Embryonic facial prominence (tissue), 1 donor: ENCODE measurements around the gene TBC1D10A.

Experiments used
- DNase-seq: peaks from one replicate; pipeline ENCODE4 v3.0.0-alpha.2; 2016; ENCODE audit errors: extremely low spot score

TBC1D10A gene

DNA sequence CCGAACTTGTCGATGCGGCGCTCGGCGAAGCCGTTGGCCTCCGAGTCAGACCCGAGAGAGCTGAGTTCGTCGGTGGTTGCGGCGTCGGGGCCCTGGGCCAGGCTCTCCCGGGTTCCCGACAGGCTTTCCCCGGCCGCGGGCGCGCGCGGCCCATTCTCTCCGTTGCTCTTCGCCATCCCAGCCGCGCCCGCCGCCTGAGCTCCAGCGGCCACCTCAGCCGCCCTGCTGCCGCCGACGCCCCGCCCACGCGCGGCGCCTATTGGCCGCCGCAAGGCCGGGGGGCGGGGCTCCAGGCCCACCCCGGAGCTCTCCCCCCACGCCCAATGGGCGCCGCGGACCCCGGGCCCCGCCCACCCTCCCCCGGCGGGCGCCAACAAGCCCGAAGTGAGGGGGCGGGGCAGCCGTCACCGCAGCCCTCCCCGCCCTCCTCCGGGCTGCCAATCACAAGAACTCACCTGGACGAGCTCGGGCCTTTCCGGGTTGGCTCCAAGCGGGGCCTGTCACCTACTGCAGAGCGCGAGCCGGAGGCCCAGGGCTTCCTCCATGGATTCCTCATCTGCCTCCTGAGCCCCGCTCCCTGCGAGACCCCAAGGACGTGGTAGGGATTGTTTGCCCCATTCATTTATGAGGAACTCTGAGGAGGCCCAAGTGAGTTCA, at the start of gene TBC1D10A:
Gene TBC1D10A (minus strand): TSS at position 236 of the 657 bp plus-strand sequence. CDS start 60 bp downstream, at position 176.
- peak; percentile 74 for DNase-seq

GRCh38 chr22:30375312-30375849, 48.6 kb upstream of the TBC1D10A start:
- no peak for DNase-seq

GRCh38 chr22:30373331-30374325, 46.9 kb upstream of the TBC1D10A start:
- no peak for DNase-seq

GRCh38 chr22:30372915-30373314, 46.2 kb upstream of the TBC1D10A start:
- DNase-seq, result no peak

GRCh38 chr22:30371981-30372380, 45.2 kb upstream of the TBC1D10A start:
- no peak for DNase-seq

- no peak for DNase-seq
These were observed 44.6 kb upstream of the TBC1D10A start for GRCh38 chr22:30371321-30371720.

- no peak for DNase-seq
These were observed 44.0 kb upstream of the TBC1D10A start for GRCh38 chr22:30370641-30371230.

DNA sequence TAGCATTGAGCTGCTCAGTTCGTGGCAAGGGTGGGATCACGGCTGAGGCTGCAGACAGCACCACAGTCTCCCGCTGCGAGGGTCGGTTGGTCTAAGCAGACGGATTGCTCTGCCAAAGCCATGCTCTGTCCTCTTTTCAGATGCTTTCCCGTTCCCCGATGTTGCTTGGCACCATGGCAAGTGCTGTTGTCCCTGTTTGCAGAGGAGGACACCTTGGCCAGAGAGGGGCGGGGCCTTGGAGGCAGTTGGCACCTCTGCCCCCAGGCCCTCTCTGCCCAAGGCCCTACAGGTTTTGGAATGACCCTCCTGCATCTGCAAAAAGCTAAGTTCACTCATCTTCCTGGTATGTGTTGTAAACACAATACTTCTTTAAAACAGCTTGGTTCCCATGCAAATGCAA, 41.7 kb upstream of the TBC1D10A start:
- DNase-seq, result no peak

GRCh38 chr22:30365891-30366290, 39.1 kb upstream of the TBC1D10A start:
- DNase-seq, result no peak

DNA sequence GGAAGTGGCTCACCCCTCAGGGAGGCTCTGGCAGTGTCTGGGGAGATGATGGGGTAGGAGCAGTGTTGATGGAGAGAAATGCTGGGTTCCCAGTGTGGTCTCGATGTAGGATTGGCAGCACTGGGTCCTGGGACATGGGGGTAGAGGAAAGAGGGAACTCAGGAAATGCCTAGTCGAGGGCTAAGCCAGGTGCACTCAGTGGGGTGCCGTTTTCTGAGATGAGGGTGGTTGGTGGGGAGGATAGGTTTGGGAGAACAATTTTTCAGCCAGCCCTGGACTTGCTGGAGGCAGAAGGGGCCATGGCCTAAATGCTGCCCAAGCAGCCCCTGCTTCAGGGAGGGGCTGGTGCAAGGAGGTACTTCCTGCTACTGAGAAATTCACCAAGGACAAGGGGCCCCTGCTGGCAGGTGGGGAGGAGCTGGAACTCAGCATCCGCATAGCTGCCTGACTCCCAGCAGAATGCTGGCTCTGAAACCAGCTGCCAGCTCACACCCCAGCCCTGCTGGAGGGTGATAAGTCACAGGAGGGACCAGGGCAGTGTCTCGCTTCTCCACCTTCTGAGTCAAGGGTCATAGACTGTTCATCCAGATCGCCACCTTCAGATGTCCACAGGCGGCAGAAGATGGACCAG, 36.0 kb upstream of the TBC1D10A start:
- no peak for DNase-seq

- no peak for DNase-seq
These were observed 35.3 kb upstream of the TBC1D10A start for GRCh38 chr22:30361916-30362650.

DNA sequence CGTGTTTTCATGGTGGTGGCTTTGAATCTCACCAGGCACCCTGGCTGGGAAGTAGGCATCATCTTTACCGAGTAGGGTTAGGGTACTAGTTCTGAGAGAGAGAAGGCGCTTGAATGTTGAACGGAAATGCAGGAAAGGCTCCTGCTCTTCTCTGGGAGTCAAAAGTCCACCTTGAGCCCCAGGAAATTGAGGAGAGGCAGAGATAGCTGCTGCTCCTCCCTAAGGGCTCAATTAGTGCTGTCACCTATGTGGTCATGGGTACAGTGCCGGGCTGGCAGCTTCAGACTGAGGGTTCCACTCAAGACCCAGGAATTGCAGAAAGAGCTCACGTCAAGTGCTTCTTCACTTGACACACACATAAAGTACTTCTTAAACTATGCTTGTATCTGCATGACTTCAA, 31.8 kb upstream of the TBC1D10A start:
- DNase-seq, result no peak

- DNase-seq, result no peak
These were observed 31.0 kb upstream of the TBC1D10A start for GRCh38 chr22:30357650-30358215.

DNA sequence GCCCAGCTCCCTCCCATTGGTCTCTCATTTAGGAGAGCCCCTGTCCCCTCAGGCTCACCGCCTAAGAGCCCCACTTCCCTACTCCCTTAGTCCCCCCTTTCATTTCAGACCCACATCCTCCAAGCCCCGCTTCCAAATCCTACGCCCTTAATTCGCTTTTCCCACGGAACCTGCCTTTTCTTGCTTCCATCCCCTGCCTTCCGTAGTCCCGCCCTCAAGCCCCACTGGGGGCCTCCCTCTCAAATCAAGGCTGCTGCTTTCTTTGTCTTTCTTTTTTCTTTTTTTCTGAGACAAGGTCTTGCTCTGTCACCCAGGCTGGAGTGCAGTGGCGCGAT, 30.5 kb upstream of the TBC1D10A start:
- peak; percentile 24 for DNase-seq

DNA sequence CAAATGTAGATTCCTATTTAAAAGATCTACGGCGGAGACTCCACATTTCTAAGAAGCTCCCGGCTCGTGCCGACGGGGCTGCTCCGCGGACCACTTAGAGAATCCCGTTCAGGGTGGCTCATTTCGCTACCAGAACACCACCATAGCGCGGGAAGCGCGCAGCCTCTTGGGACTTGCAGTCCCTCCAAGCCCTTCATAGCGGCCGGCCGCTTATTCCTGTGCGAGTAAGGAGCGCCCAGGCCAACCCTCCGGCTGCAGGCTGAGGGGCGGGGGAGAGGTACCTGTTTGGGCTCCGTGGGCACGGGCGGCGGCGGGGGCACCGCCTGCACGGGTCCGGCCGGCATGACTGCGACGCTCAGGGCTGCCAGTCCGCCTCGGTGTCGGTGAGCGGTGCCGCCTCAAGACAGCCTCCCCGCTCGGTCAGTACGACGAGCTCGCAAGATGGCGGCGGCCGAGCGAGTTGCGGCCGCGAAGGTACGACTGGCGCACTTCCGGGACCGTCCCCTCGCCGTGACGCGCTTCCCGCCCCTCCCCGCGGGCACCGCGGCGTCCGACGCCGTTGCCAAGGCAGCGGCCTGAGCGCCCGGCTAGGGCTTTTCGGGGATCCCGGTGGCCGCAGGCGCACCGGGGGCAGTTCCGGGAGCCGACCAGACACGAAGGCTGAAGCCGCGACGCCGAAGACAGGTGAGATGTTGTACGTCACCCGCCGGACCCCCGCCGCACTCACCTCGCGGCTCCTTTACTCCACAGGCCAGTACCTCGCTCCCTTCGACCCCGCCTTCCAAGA, 29.9 kb upstream of the TBC1D10A start, which contains the start of the genes CCDC157 and SF3A1:
Gene CCDC157 (plus strand): TSS at position 559 of the 787 bp plus-strand sequence. CDS start 8,994 bp downstream, outside the sequence.
Gene SF3A1 (minus strand): TSS at position 446 of the 787 bp plus-strand sequence. CDS start 102 bp downstream, at position 344.
- DNase-seq, result peak; percentile 86

DNA sequence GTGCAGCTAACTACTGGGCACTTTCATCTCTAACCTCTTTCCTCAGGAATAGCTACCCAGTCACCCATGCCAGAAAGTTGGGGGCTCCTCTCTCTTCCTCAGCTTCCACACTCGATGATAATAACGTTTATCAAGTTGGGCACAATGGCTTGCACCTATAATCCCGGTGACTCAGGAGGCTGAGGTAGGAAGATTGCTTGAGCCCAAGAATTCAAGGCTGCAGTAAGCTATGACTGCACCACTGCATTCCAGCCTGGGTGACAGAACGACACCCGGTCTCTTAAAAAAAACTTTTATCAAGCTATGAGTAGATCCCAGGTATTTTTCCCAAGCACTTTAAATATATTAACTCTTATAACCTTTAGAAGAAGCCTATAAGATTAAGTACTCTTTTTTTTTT, 27.9 kb upstream of the TBC1D10A start:
- DNase-seq, result no peak

- DNase-seq, result no peak
These were observed 24.5 kb upstream of the TBC1D10A start for GRCh38 chr22:30351226-30351625.

DNA sequence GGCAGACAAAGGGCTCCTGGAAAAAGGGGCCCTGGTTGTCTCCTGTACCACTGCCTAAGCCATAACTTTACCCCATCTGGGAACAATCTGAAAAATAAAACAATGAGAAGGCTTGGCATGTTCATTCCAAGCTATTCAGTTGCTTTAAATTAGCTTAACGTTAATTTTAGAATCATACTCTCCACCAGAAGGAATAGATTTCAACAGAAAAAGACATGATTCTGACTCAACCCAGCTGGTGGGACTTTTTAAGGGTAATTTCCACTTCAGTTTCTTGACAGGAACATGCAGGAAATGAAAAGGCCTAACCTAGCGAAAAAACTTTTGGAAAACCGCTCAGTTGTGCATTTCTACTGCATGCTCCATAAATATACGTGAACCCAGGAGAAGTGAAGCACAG, 22.1 kb upstream of the TBC1D10A start:
- peak; percentile 64 for DNase-seq

DNA sequence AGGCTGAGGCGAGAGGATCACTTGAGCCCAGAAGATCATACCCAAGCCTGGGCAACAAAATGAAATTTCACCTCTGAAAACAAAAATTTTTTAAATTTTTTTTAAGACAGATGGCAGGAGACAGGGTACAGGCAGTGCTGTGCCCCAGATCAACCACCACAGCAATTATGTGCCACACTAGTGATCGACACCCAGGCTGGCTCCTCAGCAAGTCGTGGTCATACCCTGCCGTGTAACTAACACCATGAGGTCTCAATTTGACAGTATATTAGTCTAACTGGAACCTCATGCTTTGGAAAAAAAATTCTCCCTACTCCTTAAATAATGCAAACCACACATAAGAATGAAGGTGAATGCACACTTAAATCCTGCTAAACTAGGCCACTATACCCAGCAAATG, 21.7 kb upstream of the TBC1D10A start:
- no peak for DNase-seq
